ENCODE measurements around the gene IVNS1ABP. TPM values are rescaled to one million over a fixed set of nuclear protein-coding genes. Genes with fewer than 3 reads are reported as not detected.

The IVNS1ABP gene
- total and polyA plus RNA-seq, 10 of the 15 experiments (the other 5 are each of a cell fraction or from before 2014, with no cell fraction given), result 19.2 to 154 (median 43.9) TPM

DNA sequence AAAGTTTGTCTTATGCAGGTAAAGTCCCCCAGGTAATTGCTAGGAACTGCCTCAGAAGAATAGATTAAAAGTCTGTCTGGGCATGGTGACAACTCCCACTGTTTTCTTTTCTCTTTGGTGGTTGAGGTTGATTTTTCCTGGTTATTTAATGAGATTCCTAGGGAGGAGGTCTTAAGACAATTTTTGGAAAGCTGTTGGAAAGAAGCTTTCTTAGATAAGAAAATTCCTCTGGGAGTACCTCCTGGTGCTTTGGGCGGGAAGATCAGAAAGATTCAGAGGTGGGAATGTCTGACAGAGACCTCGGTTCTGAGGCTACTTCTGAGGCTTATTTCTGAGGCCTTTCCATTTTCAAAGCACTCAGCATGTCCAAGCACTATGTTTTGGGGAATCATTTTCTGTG is 25.0 kb upstream of the IVNS1ABP start:
- Histone ChIP-seq H3K27me3 (replicated peaks in 1 of 2; ENCODE audit: control insufficient read depth in 2 of 2, insufficient read depth in 2 of 2, low read length in 1 of 2) (no peaks in the 10 kb centered on the region), H3K9ac (ENCODE audit: control insufficient read depth, insufficient read depth, low read length) (no peak overlapping the region), H3K79me2 (ENCODE audit: control insufficient read depth, insufficient read depth, low read length) (no peaks in the 10 kb centered on the region), H4K20me1 (ENCODE audit: control insufficient read depth, insufficient read depth) (no peaks in the 10 kb centered on the region), H3K27ac (ENCODE audit: control insufficient read depth, insufficient read depth) (no peak overlapping the region), H3K36me3 (ENCODE audit: control insufficient read depth in 2 of 2, insufficient read depth in 2 of 2, low read length in 1 of 2) (no peaks in the 10 kb centered on the region), H2AFZ (ENCODE audit: control insufficient read depth, low read depth, low read length) (no peak overlapping the region), H3K4me2 (ENCODE audit: control insufficient read depth, insufficient read depth) (no peak overlapping the region), H3K4me1 (ENCODE audit: control insufficient read depth, insufficient read depth, low read length) (peaks cover 27% of the 10 kb centered on the region), H3K4me3 (no peak overlapping the region), H3K9me3 (replicated peaks; ENCODE audit: control insufficient read depth, insufficient read depth, low read length) (no peaks in the 10 kb centered on the region; the same call in 2 of the 3 replicates)
- TF ChIP-seq SIX5 (IDR thresholded peaks at IDR 0.05; ENCODE audit: low read depth, low read length, severe bottlenecking), result no peak
- TF ChIP-seq NFIC (IDR thresholded peaks at IDR 0.05; ENCODE audit: low read depth, low read length), result no peak
- no peak for TF ChIP-seq SUZ12 (IDR thresholded peaks at IDR 0.05; ENCODE audit: unreplicated experiment)
- no peak for TF ChIP-seq RBBP5 (conservative IDR thresholded peaks at IDR 0.05)
- no peak for TF ChIP-seq ZSCAN29 (IDR thresholded peaks at IDR 0.05)
- TF ChIP-seq NR2C1 (IDR thresholded peaks at IDR 0.05), result no peak
- no peak for TF ChIP-seq KLF5 (IDR thresholded peaks at IDR 0.05; ENCODE audit: partially characterized antibody)
- FAIRE-seq (no peak), DNase-seq (ENCODE audit: low read depth, low spot score) (no peak), ATAC-seq (no peak)
- CTCF ChIA-PET, result interaction anchor here (3.8 kb wide), 1 partner anchor 254 kb away, joined by 14 read pairs; no protein-coding TSS in a partner anchor
- BruUV-seq (replicated peaks), result no TSS peak
- in situ Hi-C loops (cut with MboI) (no loop called here), intact Hi-C loops (cut with micrococcal nuclease; ENCODE audit: unreplicated experiment) (no loop called here)
- WGBS (ENCODE audit: insufficient coverage, insufficient replicate concordance, low lambda C conversion rate, missing lambda C conversion rate), result 85% methylated on average over 2 of the region's 2 CpGs
- RAD21 ChIA-PET (ENCODE audit: unreplicated experiment), result interaction anchor here (0.6 kb wide), 1 partner anchor 253 kb away, joined by 3 read pairs; no protein-coding TSS in a partner anchor
- POLR2A ChIA-PET, result no interaction called here
- SMC1A ChIA-PET (ENCODE audit: uncharacterized antibody, unreplicated experiment), result interaction anchor here (1.5 kb wide), 1 partner anchor 11 kb away, joined by 3 read pairs; no protein-coding TSS in a partner anchor

DNA sequence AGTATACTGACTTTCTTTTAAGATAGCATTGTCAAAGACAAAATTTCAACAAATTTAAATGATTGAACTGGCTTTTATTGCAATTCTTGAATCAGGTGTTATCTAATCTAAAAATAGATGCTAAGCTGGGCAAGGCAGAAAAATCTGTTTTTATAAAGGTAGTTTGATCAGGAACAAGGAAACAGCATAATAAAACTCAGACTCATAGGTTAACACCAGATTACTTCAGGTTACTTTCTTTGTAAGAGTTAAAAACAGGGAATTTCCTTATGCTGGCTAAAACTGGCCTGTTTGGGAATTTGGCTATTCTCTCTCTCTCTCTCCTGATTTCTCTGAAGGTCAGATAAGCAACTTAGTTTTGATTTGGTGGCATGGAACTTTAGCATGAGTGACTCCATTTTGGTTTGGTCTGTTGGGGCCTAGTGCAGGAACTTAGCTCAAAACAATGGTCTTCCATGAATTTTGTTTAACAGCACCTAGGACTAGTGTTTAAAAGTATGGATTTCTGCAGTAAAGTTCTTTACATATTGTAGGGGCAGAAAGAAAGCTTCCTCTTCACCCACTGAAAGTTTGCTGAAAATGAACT is 24.2 kb upstream of the IVNS1ABP start:
- Histone ChIP-seq H3K27ac (ENCODE audit: control insufficient read depth, insufficient read depth) (no peak overlapping the region), H3K4me1 (ENCODE audit: control insufficient read depth, insufficient read depth, low read length) (peaks cover 26% of the 10 kb centered on the region), H4K20me1 (ENCODE audit: control insufficient read depth, insufficient read depth) (no peaks in the 10 kb centered on the region), H3K4me2 (ENCODE audit: control insufficient read depth, insufficient read depth) (no peak overlapping the region), H3K27me3 (replicated peaks in 1 of 2; ENCODE audit: control insufficient read depth in 2 of 2, insufficient read depth in 2 of 2, low read length in 1 of 2) (no peaks in the 10 kb centered on the region), H3K9ac (ENCODE audit: control insufficient read depth, insufficient read depth, low read length) (no peak overlapping the region), H3K9me3 (replicated peaks; ENCODE audit: control insufficient read depth, insufficient read depth, low read length) (no peaks in the 10 kb centered on the region; the same call in 1 of the 3 replicates), H3K4me3 (no peak overlapping the region), H3K36me3 (ENCODE audit: control insufficient read depth in 2 of 2, insufficient read depth in 2 of 2, low read length in 1 of 2) (no peaks in the 10 kb centered on the region), H3K79me2 (ENCODE audit: control insufficient read depth, insufficient read depth, low read length) (no peaks in the 10 kb centered on the region), H2AFZ (ENCODE audit: control insufficient read depth, low read depth, low read length) (no peak overlapping the region)
- ChIA-PET SMC1A (ENCODE audit: uncharacterized antibody, unreplicated experiment) (interaction anchor here (1.5 to 1.7 kb wide), 2 partner anchors 10 to 12 kb away, joined by 3 to 4 read pairs; no protein-coding TSS in a partner anchor), CTCF (interaction anchor here (1.0 to 3.8 kb wide), 3 partner anchors 10 to 255 kb away, joined by 3 to 14 read pairs (median 3); no protein-coding TSS in a partner anchor), POLR2A (interaction anchor here (0.5 kb wide), 1 partner anchor 155 kb away, joined by 3 read pairs; no protein-coding TSS in a partner anchor), RAD21 (ENCODE audit: unreplicated experiment) (interaction anchor here (0.6 to 3.3 kb wide), 2 partner anchors 24 to 254 kb away, joined by 3 to 36 read pairs; partner anchors contain the start of gene IVNS1ABP)
- in situ Hi-C loops (cut with MboI) (no loop called here), intact Hi-C loops (cut with micrococcal nuclease; ENCODE audit: unreplicated experiment) (no loop called here)
- no peak for ATAC-seq
- no peak for FAIRE-seq
- DNase-seq (ENCODE audit: low read depth, low spot score), result no peak
- no TSS peak for BruUV-seq (replicated peaks)
- TF ChIP-seq, protein P1, sequence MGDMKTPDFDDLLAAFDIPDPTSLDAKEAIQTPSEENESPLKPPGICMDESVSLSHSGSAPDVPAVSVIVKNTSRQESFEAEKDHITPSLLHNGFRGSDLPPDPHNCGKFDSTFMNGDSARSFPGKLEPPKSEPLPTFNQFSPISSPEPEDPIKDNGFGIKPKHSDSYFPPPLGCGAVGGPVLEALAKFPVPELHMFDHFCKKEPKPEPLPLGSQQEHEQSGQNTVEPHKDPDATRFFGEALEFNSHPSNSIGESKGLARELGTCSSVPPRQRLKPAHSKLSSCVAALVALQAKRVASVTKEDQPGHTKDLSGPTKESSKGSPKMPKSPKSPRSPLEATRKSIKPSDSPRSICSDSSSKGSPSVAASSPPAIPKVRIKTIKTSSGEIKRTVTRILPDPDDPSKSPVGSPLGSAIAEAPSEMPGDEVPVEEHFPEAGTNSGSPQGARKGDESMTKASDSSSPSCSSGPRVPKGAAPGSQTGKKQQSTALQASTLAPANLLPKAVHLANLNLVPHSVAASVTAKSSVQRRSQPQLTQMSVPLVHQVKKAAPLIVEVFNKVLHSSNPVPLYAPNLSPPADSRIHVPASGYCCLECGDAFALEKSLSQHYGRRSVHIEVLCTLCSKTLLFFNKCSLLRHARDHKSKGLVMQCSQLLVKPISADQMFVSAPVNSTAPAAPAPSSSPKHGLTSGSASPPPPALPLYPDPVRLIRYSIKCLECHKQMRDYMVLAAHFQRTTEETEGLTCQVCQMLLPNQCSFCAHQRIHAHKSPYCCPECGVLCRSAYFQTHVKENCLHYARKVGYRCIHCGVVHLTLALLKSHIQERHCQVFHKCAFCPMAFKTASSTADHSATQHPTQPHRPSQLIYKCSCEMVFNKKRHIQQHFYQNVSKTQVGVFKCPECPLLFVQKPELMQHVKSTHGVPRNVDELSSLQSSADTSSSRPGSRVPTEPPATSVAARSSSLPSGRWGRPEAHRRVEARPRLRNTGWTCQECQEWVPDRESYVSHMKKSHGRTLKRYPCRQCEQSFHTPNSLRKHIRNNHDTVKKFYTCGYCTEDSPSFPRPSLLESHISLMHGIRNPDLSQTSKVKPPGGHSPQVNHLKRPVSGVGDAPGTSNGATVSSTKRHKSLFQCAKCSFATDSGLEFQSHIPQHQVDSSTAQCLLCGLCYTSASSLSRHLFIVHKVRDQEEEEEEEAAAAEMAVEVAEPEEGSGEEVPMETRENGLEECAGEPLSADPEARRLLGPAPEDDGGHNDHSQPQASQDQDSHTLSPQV (IDR thresholded peaks at IDR 0.05), result peak; percentile 96
- no peak for TF ChIP-seq ATF7 (IDR thresholded peaks at IDR 0.05; ENCODE audit: low read depth)
- peak; percentile 72; the same call in 1 of the 2 replicates for TF ChIP-seq ZBTB4 (CRISPR knock-in tag; IDR thresholded peaks at IDR 0.05)

Measured in GM12878 (cell line).